NCI-H460 (cell line): ENCODE measurements around the gene LAX1. TPM values are rescaled to one million over a fixed set of nuclear protein-coding genes. Genes with fewer than 3 reads are reported as not detected.

Source experiments
- DNase-seq: peaks from one replicate; pipeline ENCODE4 v3.0.0-alpha.2; 2016; ENCODE audit warnings: low read depth; ENCODE audit errors: extremely low read depth
- small RNA-seq, 2 experiments: library from RNA; depleted of rRNA; stranded (forward); fragments of <200 nt; gene quantifications; one replicate each; pipeline ENCODE3, GENCODE V24; 2014
- total RNA-seq: library from RNA; depleted of rRNA; stranded (reverse); fragments of >200 nt; shearing (Covaris generic); gene quantifications from 2 replicates; pipeline ENCODE4 v1.2.3, GENCODE V29; 2014; rRNA removed

Gene LAX1
- total RNA-seq, 1 experiment from 2014 or later, result not detected

GRCh38 chr1:203799157-203799556, 34.2 kb downstream of the LAX1 start:
- DNase-seq, result no peak

GRCh38 chr1:203799971-203800370, 35.0 kb downstream of the LAX1 start:
- no peak for DNase-seq

GRCh38 chr1:203805689-203806088, 40.7 kb downstream of the LAX1 start:
- DNase-seq, result no peak

GRCh38 chr1:203807196-203807595, 42.2 kb downstream of the LAX1 start:
- DNase-seq, result no peak

GRCh38 chr1:203813581-203814341, 48.8 kb downstream of the LAX1 start:
- DNase-seq, result no peak

- no peak for DNase-seq
These were observed 53.4 kb downstream of the LAX1 start for GRCh38 chr1:203818399-203818798.

- no peak for DNase-seq
These were observed 58.3 kb downstream of the LAX1 start for GRCh38 chr1:203823306-203823705.

Small RNAs within 50 kb of the gene (small RNA-seq; reads per million reads assigned to genes)
- gene SNORA77 (15.6 to 21.3 reads per million in 2 experiments), gene ZC3H11A (0.27 to 2.1 reads per million in 2 experiments)

Other genes starting within 250 kb of the LAX1 start
- 6.5 and 7.1 TPM in 2 replicates for gene ATP2B4, start 138.4 kb upstream of the LAX1 start, total RNA-seq
- 21.4 and 22.8 TPM in 2 replicates for gene ZBED6, start 30.4 kb downstream of the LAX1 start, total RNA-seq
- gene ZC3H11A, start 30.4 kb downstream of the LAX1 start, total RNA-seq, result 155 and 162 TPM in 2 replicates
- 230 and 245 TPM in 2 replicates for gene SNRPE, start 96.4 kb downstream of the LAX1 start, total RNA-seq